IPS-20b (cell line): ENCODE data around the gene TMEM214.
A peak's percentile ranks its signal among the peaks of the same experiment; 100 is the strongest.

Source experiments
- H3K27ac ChIP-seq: one replicate; pipeline ENCODE4 v1.5.1; 2013; ENCODE audit warnings: low read length
- H3K27me3 ChIP-seq: 2 replicates; pipeline ENCODE4 v1.6.1; 2013; ENCODE audit warnings: mild to moderate bottlenecking, low read length, inconsistent platforms; ENCODE audit not compliant: insufficient read depth
- H3K36me3 ChIP-seq: 2 replicates; pipeline ENCODE4 v1.6.1; 2013; ENCODE audit warnings: low read depth, mild to moderate bottlenecking, inconsistent platforms, low read length, moderate library complexity; ENCODE audit not compliant: insufficient read depth
- H3K4me1 ChIP-seq: 2 replicates; pipeline ENCODE4 v1.6.1; 2013; ENCODE audit warnings: mild to moderate bottlenecking, control low read depth, inconsistent platforms, low read length, moderate library complexity; ENCODE audit not compliant: insufficient read depth
- H3K4me3 ChIP-seq: 2 replicates; pipeline ENCODE4 v1.5.1; 2013; ENCODE audit warnings: mild to moderate bottlenecking, low read length, inconsistent platforms
- H3K9ac ChIP-seq: 2 replicates; pipeline ENCODE4 v1.6.1; 2013; ENCODE audit warnings: low read depth, mild to moderate bottlenecking, inconsistent platforms, low read length, moderate library complexity
- H3K9me3 ChIP-seq: 2 replicates; pipeline ENCODE4 v1.6.1; 2013; ENCODE audit warnings: mild to moderate bottlenecking, low read depth, low read length, inconsistent platforms; ENCODE audit not compliant: insufficient read depth

Gene TMEM214

DNA sequence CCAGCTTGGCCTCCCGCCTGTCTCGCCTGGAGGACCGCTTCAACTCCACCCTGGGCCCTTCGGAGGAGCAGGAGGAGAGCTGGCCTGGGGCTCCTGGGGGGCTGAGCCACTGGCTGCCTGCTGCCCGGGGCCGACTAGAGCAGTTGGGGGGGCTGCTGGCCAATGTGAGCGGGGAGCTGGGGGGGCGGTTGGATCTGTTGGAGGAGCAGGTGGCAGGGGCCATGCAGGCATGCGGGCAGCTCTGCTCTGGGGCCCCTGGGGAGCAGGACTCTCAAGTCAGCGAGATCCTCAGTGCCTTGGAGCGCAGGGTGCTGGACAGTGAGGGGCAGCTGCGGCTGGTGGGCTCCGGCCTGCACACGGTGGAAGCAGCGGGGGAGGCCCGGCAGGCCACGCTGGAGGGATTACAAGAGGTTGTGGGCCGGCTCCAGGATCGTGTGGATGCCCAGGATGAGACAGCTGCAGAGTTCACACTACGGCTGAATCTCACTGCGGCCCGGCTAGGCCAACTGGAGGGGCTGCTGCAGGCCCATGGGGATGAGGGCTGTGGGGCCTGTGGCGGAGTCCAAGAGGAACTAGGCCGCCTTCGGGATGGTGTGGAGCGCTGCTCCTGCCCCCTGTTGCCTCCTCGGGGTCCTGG is 50.1 kb downstream of the TMEM214 start:
- no peak overlapping the region for H3K9ac ChIP-seq
- H3K27me3 ChIP-seq = peaks cover 28% of the 10 kb centered on the region
- H3K27ac ChIP-seq = no peak overlapping the region
- no peaks in the 10 kb centered on the region for H3K36me3 ChIP-seq
- no peaks in the 10 kb centered on the region for H3K9me3 ChIP-seq
- H3K4me1 ChIP-seq = peaks cover 11% of the 10 kb centered on the region; the same call in 1 of the 2 replicates
- no peak overlapping the region for H3K4me3 ChIP-seq

- Histone ChIP-seq H3K9ac (no peak overlapping the region), H3K27me3 (peaks cover 30% of the 10 kb centered on the region), H3K9me3 (no peaks in the 10 kb centered on the region), H3K27ac (no peak overlapping the region), H3K4me1 (peaks cover 11% of the 10 kb centered on the region; the same call in 1 of the 2 replicates), H3K4me3 (no peak overlapping the region), H3K36me3 (no peaks in the 10 kb centered on the region)
Measured at GRCh38 chr2:27083410-27084296, 50.9 kb downstream of the TMEM214 start.

GRCh38 chr2:27084297-27085061 is 51.7 kb downstream of the TMEM214 start:
- peaks cover 11% of the 10 kb centered on the region; the same call in 1 of the 2 replicates for H3K4me1 ChIP-seq
- H3K9ac ChIP-seq = no peak overlapping the region
- no peaks in the 10 kb centered on the region for H3K9me3 ChIP-seq
- peaks cover 30% of the 10 kb centered on the region for H3K27me3 ChIP-seq
- no peak overlapping the region for H3K27ac ChIP-seq
- no peak overlapping the region for H3K4me3 ChIP-seq
- no peaks in the 10 kb centered on the region for H3K36me3 ChIP-seq

GRCh38 chr2:27085062-27085672 is 52.4 kb downstream of the TMEM214 start:
- H3K4me3 ChIP-seq = peak overlapping the region; percentile 73; the same call in 1 of the 2 replicates
- H3K4me1 ChIP-seq = peaks cover 11% of the 10 kb centered on the region; the same call in 1 of the 2 replicates
- H3K27me3 ChIP-seq = peaks cover 30% of the 10 kb centered on the region
- H3K36me3 ChIP-seq = no peaks in the 10 kb centered on the region
- H3K9me3 ChIP-seq = no peaks in the 10 kb centered on the region
- H3K27ac ChIP-seq = no peak overlapping the region
- H3K9ac ChIP-seq = peak overlapping the region; percentile 71; the same call in 1 of the 2 replicates

DNA sequence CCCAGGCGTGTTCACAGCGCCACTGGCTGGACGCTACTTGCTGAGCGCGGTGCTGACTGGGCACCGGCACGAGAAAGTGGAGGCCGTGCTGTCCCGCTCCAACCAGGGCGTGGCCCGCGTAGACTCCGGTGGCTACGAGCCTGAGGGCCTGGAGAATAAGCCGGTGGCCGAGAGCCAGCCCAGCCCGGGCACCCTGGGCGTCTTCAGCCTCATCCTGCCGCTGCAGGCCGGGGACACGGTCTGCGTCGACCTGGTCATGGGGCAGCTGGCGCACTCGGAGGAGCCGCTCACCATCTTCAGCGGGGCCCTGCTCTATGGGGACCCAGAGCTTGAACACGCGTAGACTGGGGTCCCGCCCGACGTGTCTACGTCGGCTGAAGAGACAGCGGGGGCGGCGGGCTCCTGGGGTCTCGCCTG is 52.9 kb downstream of the TMEM214 start:
- Histone ChIP-seq H3K9ac (peak overlapping the region; percentile 71; the same call in 1 of the 2 replicates), H3K4me1 (peaks cover 11% of the 10 kb centered on the region; the same call in 1 of the 2 replicates), H3K27ac (no peak overlapping the region)

DNA sequence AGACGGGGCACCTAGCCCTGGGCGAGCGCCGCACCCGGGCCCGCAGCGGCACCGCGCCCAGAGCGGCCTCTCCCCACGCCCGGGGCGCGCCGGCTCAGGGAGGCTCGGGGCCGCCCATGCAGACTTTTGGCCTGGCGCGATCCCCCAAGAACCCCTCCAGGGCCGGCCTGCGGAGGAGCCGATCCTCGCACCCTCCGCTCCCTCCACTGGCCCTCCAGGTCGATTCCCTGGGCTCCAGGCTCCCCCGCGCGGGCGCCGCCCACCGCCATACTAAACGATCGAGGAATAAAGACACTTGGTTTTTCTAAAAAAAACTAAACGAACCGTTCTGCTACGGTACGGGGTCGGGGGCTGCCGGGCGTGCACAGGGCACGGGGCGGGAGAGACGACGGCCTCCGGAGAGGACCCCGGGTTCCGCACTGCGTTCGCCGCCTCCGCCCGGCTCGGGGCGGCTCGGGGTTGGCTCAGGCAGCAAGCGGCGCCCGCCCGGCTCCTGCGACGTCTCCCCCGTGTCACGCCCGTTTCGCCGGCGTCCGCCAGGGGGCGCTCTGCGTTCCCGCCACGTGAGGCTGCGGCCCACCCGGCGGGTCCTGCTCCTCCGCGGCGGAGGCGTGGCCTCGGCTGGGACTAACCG is 53.4 kb downstream of the TMEM214 start:
- Histone ChIP-seq H3K4me3 (peak overlapping the region; percentile 85), H3K9ac (peak overlapping the region; percentile 71), H3K4me1 (peaks cover 11% of the 10 kb centered on the region; the same call in 1 of the 2 replicates), H3K27ac (no peak overlapping the region), H3K27me3 (peaks cover 30% of the 10 kb centered on the region), H3K9me3 (no peaks in the 10 kb centered on the region), H3K36me3 (no peaks in the 10 kb centered on the region)

More for the DNA sequence above, 52.9 kb downstream of the TMEM214 start:
- Histone ChIP-seq H3K36me3 (no peaks in the 10 kb centered on the region), H3K4me3 (peak overlapping the region; percentile 73), H3K27me3 (peaks cover 30% of the 10 kb centered on the region), H3K9me3 (no peaks in the 10 kb centered on the region)

DNA sequence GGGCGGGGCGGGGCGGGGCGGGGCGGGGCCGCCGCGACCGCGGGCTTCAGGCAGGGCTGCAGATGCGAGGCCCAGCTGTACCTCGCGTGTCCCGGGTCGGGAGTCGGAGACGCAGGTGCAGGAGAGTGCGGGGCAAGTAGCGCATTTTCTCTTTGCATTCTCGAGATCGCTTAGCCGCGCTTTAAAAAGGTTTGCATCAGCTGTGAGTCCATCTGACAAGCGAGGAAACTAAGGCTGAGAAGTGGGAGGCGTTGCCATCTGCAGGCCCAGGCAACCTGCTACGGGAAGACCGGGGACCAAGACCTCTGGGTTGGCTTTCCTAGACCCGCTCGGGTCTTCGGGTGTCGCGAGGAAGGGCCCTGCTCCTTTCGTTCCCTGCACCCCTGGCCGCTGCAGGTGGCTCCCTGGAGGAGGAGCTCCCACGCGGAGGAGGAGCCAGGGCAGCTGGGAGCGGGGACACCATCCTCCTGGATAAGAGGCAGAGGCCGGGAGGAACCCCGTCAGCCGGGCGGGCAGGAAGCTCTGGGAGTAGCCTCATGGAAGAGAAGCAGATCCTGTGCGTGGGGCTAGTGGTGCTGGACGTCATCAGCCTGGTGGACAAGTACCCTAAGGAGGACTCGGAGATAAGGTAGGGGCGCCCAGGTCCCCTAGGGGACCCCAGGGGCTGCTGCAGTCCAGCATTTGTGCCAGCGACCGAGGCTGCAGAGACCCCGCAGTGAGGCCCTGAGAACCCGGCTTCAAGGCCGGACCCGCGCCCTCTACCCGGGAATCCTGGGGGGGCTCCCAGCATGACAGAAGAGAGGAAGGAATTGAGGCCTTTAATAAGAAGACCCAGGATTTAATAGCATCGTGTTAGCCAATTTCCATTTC is 54.2 kb downstream of the TMEM214 start, which contains the start of gene KHK:
KHK (plus strand) TSS at position 49 of the 870 bp plus-strand sequence; CDS start at position 537, 488 bp downstream.
- Histone ChIP-seq H3K9me3 (no peaks in the 10 kb centered on the region), H3K36me3 (no peaks in the 10 kb centered on the region), H3K4me3 (peak within 1 kb of the TSS; percentile 85), H3K27me3 (peaks cover 30% of the 10 kb centered on the region), H3K9ac (peak within 1 kb of the TSS; percentile 71), H3K4me1 (peaks cover 8% of the 10 kb centered on the region; the same call in 1 of the 2 replicates), H3K27ac (no peak within 1 kb of the TSS)

GRCh38 chr2:27087823-27088410 is 55.2 kb downstream of the TMEM214 start:
- Histone ChIP-seq H3K4me1 (peaks cover 8% of the 10 kb centered on the region; the same call in 1 of the 2 replicates), H3K9me3 (no peaks in the 10 kb centered on the region), H3K4me3 (peak overlapping the region; percentile 85), H3K27me3 (peaks cover 30% of the 10 kb centered on the region), H3K36me3 (no peaks in the 10 kb centered on the region), H3K27ac (no peak overlapping the region), H3K9ac (no peak overlapping the region)

GRCh38 chr2:27088634-27089033 is 55.9 kb downstream of the TMEM214 start:
- H3K4me3 ChIP-seq = no peak overlapping the region
- H3K27ac ChIP-seq = no peak overlapping the region
- H3K27me3 ChIP-seq = peaks cover 30% of the 10 kb centered on the region
- no peaks in the 10 kb centered on the region for H3K36me3 ChIP-seq
- H3K4me1 ChIP-seq = peaks cover 8% of the 10 kb centered on the region; the same call in 1 of the 2 replicates
- no peak overlapping the region for H3K9ac ChIP-seq
- no peaks in the 10 kb centered on the region for H3K9me3 ChIP-seq
